H1 (cell line): Measurements from ENCODE around the gene PPP1R15B. TPM values are rescaled to one million over a fixed set of nuclear protein-coding genes. Genes with fewer than 3 reads are reported as not detected.

Experiments
- CTCF ChIA-PET: fragments of 300-600 bp; sonication (Branson Sonifier 250); formaldehyde crosslinking; loops from one replicate; lab custom pipeline; 2021; ENCODE audit not compliant: partially characterized antibody; lab: Charles Lee
- POLR2A ChIA-PET: fragments of 300-600 bp; sonication (Branson Sonifier 250); formaldehyde crosslinking; loops from one replicate; lab custom pipeline; 2021; ENCODE audit warnings: inconsistent platforms; ENCODE audit not compliant: partially characterized antibody; lab: Charles Lee
- DNase-seq, 2 experiments: peaks; one replicate each; pipeline versions ENCODE4 v3.0.0 to v3.0.0-alpha.2; 2010 to 2022; ENCODE audit warnings: low spot score in 2 of 2, low read depth in 1 of 2, mixed read lengths in 1 of 2
- FAIRE-seq: peaks from 2 replicates; lab custom pipeline; 2011; peaks lifted over from hg19 to GRCh38; lab: Jason Lieb, UNC
- H2AFZ ChIP-seq: 2 replicates; pipeline ENCODE4 v1.8.1; 2012; ENCODE audit warnings: low read length, inconsistent platforms
- H2AK5ac ChIP-seq: 2 replicates; pipeline ENCODE4 v1.6.1; 2013; ENCODE audit warnings: low read depth, low read length
- H2BK120ac ChIP-seq: replicated peaks from 2 replicates; pipeline ENCODE3; 2013; ENCODE audit warnings: low read depth, low read length, inconsistent platforms
- H2BK12ac ChIP-seq: 2 replicates; pipeline ENCODE4 v1.6.1; 2013; ENCODE audit warnings: low read depth, low read length
- H2BK15ac ChIP-seq: 2 replicates; pipeline ENCODE4 v1.6.1; 2013; ENCODE audit warnings: low read length
- H2BK20ac ChIP-seq: 2 replicates; pipeline ENCODE4 v1.6.1; 2013; ENCODE audit warnings: low read length
- H2BK5ac ChIP-seq: 2 replicates; pipeline ENCODE4 v1.6.1; 2013; ENCODE audit warnings: low read depth, low read length
- H3K14ac ChIP-seq: 2 replicates; pipeline ENCODE4 v1.6.1; 2013; ENCODE audit warnings: inconsistent platforms; ENCODE audit not compliant: insufficient read length
- H3K18ac ChIP-seq: 2 replicates; pipeline ENCODE4 v1.6.1; 2013; ENCODE audit warnings: low read length; ENCODE audit errors: extremely low read depth
- H3K23ac ChIP-seq: 2 replicates; pipeline ENCODE4 v1.6.1; 2013; ENCODE audit warnings: inconsistent platforms; ENCODE audit not compliant: insufficient read length
- H3K23me2 ChIP-seq: 2 replicates; pipeline ENCODE4 v1.6.1; 2013; ENCODE audit warnings: low read depth, low read length
- H3K27ac ChIP-seq: 2 replicates; pipeline ENCODE4 v1.6.1; 2011; ENCODE audit warnings: low read depth, low read length, inconsistent platforms
- H3K27me3 ChIP-seq, 4 experiments: replicated peaks in 1 of 4; 1 replicate in 1 of 4; 2 replicates in 3 of 4; pipeline versions ENCODE4 v1.6.1 to v1.8.1; 2011 to 2013; ENCODE audit warnings: low read length in 3 of 4, mild to moderate bottlenecking in 3 of 4, inconsistent platforms in 2 of 4, mixed read lengths in 2 of 4, moderate library complexity in 1 of 4; ENCODE audit not compliant: control insufficient read depth in 3 of 4, insufficient read depth in 3 of 4; ENCODE audit errors: extremely low read depth in 1 of 4
- H3K36me3 ChIP-seq, 4 experiments: 2 replicates each; pipeline versions ENCODE4 v1.6.1 to v1.8.1; 2011 to 2013; ENCODE audit warnings: mild to moderate bottlenecking in 4 of 4, low read length in 3 of 4, moderate library complexity in 2 of 4, control low read depth in 1 of 4, inconsistent platforms in 1 of 4; ENCODE audit not compliant: insufficient read depth in 4 of 4, control insufficient read depth in 2 of 4
- H3K4ac ChIP-seq: replicated peaks from 2 replicates; pipeline ENCODE3; 2013; ENCODE audit warnings: low read length, low read depth, mixed read lengths, inconsistent platforms; ENCODE audit not compliant: insufficient read length
- H3K4me1 ChIP-seq, 4 experiments: replicated peaks in 1 of 4; 1 replicate in 1 of 4; 2 replicates in 3 of 4; pipeline versions ENCODE4 v1.6.1 to v1.8.1; 2011 to 2013; ENCODE audit warnings: low read length in 3 of 4, inconsistent platforms in 2 of 4, mixed read lengths in 1 of 4; ENCODE audit not compliant: insufficient read depth in 4 of 4, control insufficient read depth in 3 of 4
- H3K4me2 ChIP-seq, 2 experiments: 2 replicates each; pipeline versions ENCODE4 v1.6.1 to v1.8.1; 2011 to 2013; ENCODE audit warnings: low read depth in 2 of 2, low read length in 2 of 2, control low read depth in 1 of 2, inconsistent platforms in 1 of 2, mild to moderate bottlenecking in 1 of 2; ENCODE audit not compliant: insufficient read depth in 1 of 2
- H3K4me3 ChIP-seq, 4 experiments: fragments of 200-600, 300-600 bp in 1 of 4; sonication (generic), shearing (Covaris generic), sonication (Bioruptor Twin) in 1 of 4; 2 replicates each; pipeline versions ENCODE4 v1.5.1 to v1.8.1; 2011 to 2016; ENCODE audit warnings: low read length in 4 of 4, low read depth in 3 of 4, control low read depth in 2 of 4, inconsistent platforms in 2 of 4, mild to moderate bottlenecking in 2 of 4, mixed read lengths in 1 of 4, moderate library complexity in 1 of 4; ENCODE audit not compliant: insufficient read depth in 2 of 4; ENCODE audit errors: extremely low read depth in 1 of 4
- H3K56ac ChIP-seq: replicated peaks from 2 replicates; pipeline ENCODE3; 2013; ENCODE audit warnings: low read depth, mild to moderate bottlenecking, mixed read lengths, low read length, inconsistent platforms; ENCODE audit not compliant: insufficient read length
- H3K79me1 ChIP-seq: 2 replicates; pipeline ENCODE4 v1.6.1; 2013; ENCODE audit warnings: low read depth, low read length, control low read depth
- H3K79me2 ChIP-seq, 2 experiments: 2 replicates each; pipeline versions ENCODE4 v1.6.1 to v1.8.1; 2012 to 2013; ENCODE audit warnings: low read length in 2 of 2, mild to moderate bottlenecking in 2 of 2, inconsistent platforms in 1 of 2; ENCODE audit not compliant: insufficient read depth in 2 of 2, control insufficient read depth in 1 of 2
- H3K9ac ChIP-seq, 4 experiments: replicated peaks in 1 of 4; 1 replicate in 1 of 4; 2 replicates in 3 of 4; pipeline versions ENCODE4 v1.6.1 to v1.8.1; 2011 to 2013; ENCODE audit warnings: low read depth in 3 of 4, low read length in 3 of 4, control low read depth in 2 of 4, mild to moderate bottlenecking in 2 of 4, moderate library complexity in 2 of 4, inconsistent platforms in 1 of 4; ENCODE audit errors: extremely low read depth in 1 of 4
- H3K9me3 ChIP-seq, 2 experiments: 2 replicates each; pipeline versions ENCODE4 v1.6.1 to v1.8.1; 2012 to 2013; ENCODE audit warnings: mild to moderate bottlenecking in 2 of 2, moderate library complexity in 2 of 2, control low read depth in 1 of 2, inconsistent platforms in 1 of 2, low read depth in 1 of 2, low read length in 1 of 2, mixed read lengths in 1 of 2; ENCODE audit not compliant: insufficient read depth in 2 of 2
- H4K20me1 ChIP-seq, 2 experiments: replicated peaks in 1 of 2; 2 replicates each; pipeline versions ENCODE3 to v1.8.1; 2011 to 2013; ENCODE audit warnings: inconsistent platforms in 2 of 2, low read length in 2 of 2, mild to moderate bottlenecking in 1 of 2; ENCODE audit not compliant: insufficient read depth in 2 of 2, control insufficient read depth in 1 of 2
- H4K5ac ChIP-seq: 2 replicates; pipeline ENCODE4 v1.6.1; 2013; ENCODE audit warnings: low read length, low read depth, mixed read lengths, inconsistent platforms; ENCODE audit not compliant: insufficient read length
- H4K8ac ChIP-seq: 2 replicates; pipeline ENCODE4 v1.8.0; 2013; ENCODE audit warnings: mild to moderate bottlenecking, moderate library complexity, low read length, inconsistent platforms; ENCODE audit not compliant: insufficient read depth; ENCODE audit errors: extremely low read depth
- H4K91ac ChIP-seq: replicated peaks from 2 replicates; pipeline ENCODE3; 2013; ENCODE audit warnings: low read length, mixed read lengths, inconsistent platforms; ENCODE audit not compliant: insufficient read length
- CBX8 ChIP-seq: fragments of 300-800, 300-1000 bp; sonication (generic); IDR thresholded peaks from 2 replicates; pipeline ENCODE4 v1.7.1; 2016; ENCODE audit warnings: low read depth, low read length, borderline replicate concordance
- CEBPB ChIP-seq: IDR thresholded peaks from 2 replicates; pipeline ENCODE4 v1.6.1; 2012; ENCODE audit warnings: low read depth, low read length
- CREB1 ChIP-seq: IDR thresholded peaks from 2 replicates; pipeline ENCODE4 v1.6.1; 2012; ENCODE audit warnings: inconsistent platforms
- EGR1 ChIP-seq: IDR thresholded peaks from 2 replicates; pipeline ENCODE4 v1.6.1; 2011; ENCODE audit warnings: low read depth, low read length, borderline replicate concordance
- KDM5A ChIP-seq: fragments of 200-600 bp; IDR thresholded peaks from 2 replicates; pipeline ENCODE4 v1.7.1; 2012; ENCODE audit warnings: mild to moderate bottlenecking, low read length, inconsistent platforms, mixed read lengths
- SP2 ChIP-seq: IDR thresholded peaks from 2 replicates; pipeline ENCODE4 v1.6.1; 2012; ENCODE audit warnings: mild to moderate bottlenecking, low read length, inconsistent platforms
- TAF1 ChIP-seq: IDR thresholded peaks from 2 replicates; pipeline ENCODE4 v1.6.1; 2011; ENCODE audit warnings: mild to moderate bottlenecking, low read depth, low read length
- WGBS, 2 experiments: shearing (Covaris generic) in 1 of 2; methylation state at CpG; one replicate each; pipeline versions ENCODE4 v1.1.6 to v1.1.7; 2013 to 2015; ENCODE audit warnings: low lambda C conversion rate in 2 of 2, mixed read lengths in 2 of 2, inconsistent platforms in 1 of 2, low coverage in 1 of 2, missing lambda C conversion rate in 1 of 2; ENCODE audit not compliant: insufficient replicate concordance in 2 of 2, insufficient coverage in 1 of 2, insufficient read length in 1 of 2; ENCODE audit errors: extremely low coverage in 1 of 2, missing lambda C conversion rate in 1 of 2; 5-methylcytosine and 5-hydroxymethylcytosine counted together
- polyA plus RNA-seq, 7 experiments: library from polyadenylated mRNA; depleted of rRNA in 3 of 7; stranded (reverse) in 5 of 7; unstranded in 2 of 7; fragments of >200 nt in 5 of 7; fragments of 200-250 nt in 2 of 7; gene quantifications; 1 replicate in 5 of 7; 2 replicates in 1 of 7; 4 replicates in 1 of 7; pipeline versions ENCODE4 v1.2.1 to v1.2.3, GENCODE V29; 2011 to 2013; ENCODE audit warnings: missing spikeins in 2 of 7, mixed read lengths in 2 of 7
- total RNA-seq: library from RNA; stranded (reverse); fragmentation: NEBNext Ultra II Directional; extraction: Animal tissue kit (Norgen Biotek cat#: 25700); gene quantifications from 2 replicates; pipeline ENCODE4 v1.2.1, GENCODE V29; 2021

The PPP1R15B gene
- total and polyA plus RNA-seq, 2 of the 8 experiments (the other 6 are each of a cell fraction or from before 2014, with no cell fraction given), result 14.4 to 72.2 TPM

DNA sequence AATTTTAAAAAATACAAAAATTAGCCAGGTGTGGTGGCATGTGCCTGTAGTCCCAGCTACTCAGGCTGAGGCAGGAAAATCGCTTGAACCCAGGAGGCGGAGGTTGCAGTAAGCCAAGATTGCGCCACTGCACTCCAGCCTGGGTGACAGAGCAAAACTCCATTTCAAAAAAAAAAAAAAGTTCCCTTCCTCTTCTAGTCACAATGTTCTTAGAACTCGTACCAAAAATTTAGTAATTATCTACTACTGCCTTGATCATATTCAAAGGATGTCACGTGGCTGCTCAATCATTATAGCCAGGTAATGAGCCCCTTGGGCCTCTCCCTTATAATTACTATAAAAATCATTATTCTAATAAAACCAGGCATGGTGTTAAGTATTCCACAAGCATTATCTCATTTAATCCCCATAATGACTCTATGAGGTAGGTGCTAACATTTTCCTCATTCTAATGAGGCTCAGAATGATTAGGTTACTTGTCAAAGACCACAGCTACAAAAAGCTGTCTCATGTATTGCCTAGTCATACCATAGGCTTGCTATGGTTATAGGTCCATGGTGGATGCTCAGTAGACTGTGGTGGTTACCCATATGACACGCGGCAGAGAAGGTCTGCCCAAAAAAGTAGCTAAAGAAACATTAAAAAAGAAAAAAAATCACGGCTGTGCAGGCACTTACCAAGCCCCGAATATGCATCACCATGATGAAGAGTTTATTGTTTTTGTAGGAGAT lies 15.5 kb upstream of the PPP1R15B start:
- no peak for TF ChIP-seq CREB1
- no peak for TF ChIP-seq SP2
- no peak for TF ChIP-seq TAF1
- TF ChIP-seq EGR1, result no peak
- TF ChIP-seq KDM5A, result no peak
- TF ChIP-seq CEBPB, result no peak
- no peak for TF ChIP-seq CBX8
- H3K79me2 ChIP-seq, result no peaks in the 10 kb centered on the region
- FAIRE-seq (no peak), DNase-seq (no peak)
- H3K4me3 ChIP-seq, result no peak overlapping the region
- no peak overlapping the region for H4K8ac ChIP-seq
- no peak overlapping the region for H3K18ac ChIP-seq
- H2BK5ac ChIP-seq, result no peak overlapping the region
- no peaks in the 10 kb centered on the region for H3K79me1 ChIP-seq
- no peak overlapping the region for H2BK12ac ChIP-seq
- no peak overlapping the region for H3K9ac ChIP-seq
- no peak overlapping the region for H3K27ac ChIP-seq
- no peak overlapping the region for H3K14ac ChIP-seq
- H3K4ac ChIP-seq, result no peak overlapping the region
- 93% methylated on average over 9 of the region's 9 CpGs; no CpG with 5 or more reads in 1 of the 2 experiments for WGBS, 2 experiments
- no peak overlapping the region for H3K56ac ChIP-seq
- no peak overlapping the region for H4K5ac ChIP-seq
- H2BK120ac ChIP-seq, result no peak overlapping the region
- H3K23ac ChIP-seq, result no peak overlapping the region
- H4K20me1 ChIP-seq, result peaks cover 3 to 4% of the 10 kb centered on the region in 2 experiments
- H4K91ac ChIP-seq, result no peak overlapping the region
- H2AFZ ChIP-seq, result no peak overlapping the region
- no peaks in the 10 kb centered on the region; the same call in 1 of the 2 replicates for H3K23me2 ChIP-seq
- peaks cover 0 to 8% (median 3%) of the 10 kb centered on the region in 4 experiments; a peak in 5 of 8 replicates for H3K36me3 ChIP-seq
- H3K9me3 ChIP-seq, result no peaks in the 10 kb centered on the region
- ChIA-PET POLR2A (no interaction called here), CTCF (interaction anchor here (20.6 to 47.3 kb wide), 2 partner anchors 18 to 69 kb away, joined by 310 to 2124 read pairs; partner anchors contain the start of genes MDM4 and PIK3C2B)
- H3K27me3 ChIP-seq, result no peaks in the 10 kb centered on the region
- no peak overlapping the region for H2AK5ac ChIP-seq
- no peak overlapping the region for H3K4me2 ChIP-seq
- H2BK20ac ChIP-seq, result no peak overlapping the region
- H2BK15ac ChIP-seq, result no peak overlapping the region
- H3K4me1 ChIP-seq, result 0 out of 7 replicates have a peak, but pooled peaks cover 0 to 2% (median 0%) of the 10 kb centered on the region in 4 experiments
